ENCODE data around the gene DNAJC13. TPM values are rescaled to one million over a fixed set of nuclear protein-coding genes. Genes with fewer than 3 reads are reported as not detected.

The DNAJC13 gene
- total RNA-seq, 1 donor from 2014 or later = 45.0 TPM

DNA sequence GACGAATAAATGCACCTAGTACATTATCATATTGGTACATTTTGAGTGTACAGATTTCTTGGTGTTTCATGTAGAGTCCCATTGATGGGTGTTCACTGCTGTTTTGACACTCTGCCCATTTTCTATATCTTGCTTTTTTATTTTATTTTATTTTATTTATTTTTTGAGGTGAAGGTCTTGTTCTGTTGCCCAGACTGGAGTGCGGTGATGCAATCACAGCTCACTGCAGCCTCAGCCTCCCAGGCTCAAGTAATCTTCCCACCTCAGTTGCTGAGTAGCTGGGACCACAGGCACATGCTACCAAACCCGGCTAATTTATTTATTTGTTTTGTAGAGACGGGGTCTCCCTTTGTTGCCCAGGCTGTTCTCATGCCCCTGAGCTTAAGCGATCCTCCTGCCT is 44.2 kb downstream of the DNAJC13 start:
- no peaks in the 10 kb centered on the region for H3K9me3 ChIP-seq
- H3K4me3 ChIP-seq = no peak overlapping the region
- no peak overlapping the region for H3K27ac ChIP-seq
- DNase-seq (no peak), ATAC-seq (no peak)
- TF ChIP-seq, protein P1, sequence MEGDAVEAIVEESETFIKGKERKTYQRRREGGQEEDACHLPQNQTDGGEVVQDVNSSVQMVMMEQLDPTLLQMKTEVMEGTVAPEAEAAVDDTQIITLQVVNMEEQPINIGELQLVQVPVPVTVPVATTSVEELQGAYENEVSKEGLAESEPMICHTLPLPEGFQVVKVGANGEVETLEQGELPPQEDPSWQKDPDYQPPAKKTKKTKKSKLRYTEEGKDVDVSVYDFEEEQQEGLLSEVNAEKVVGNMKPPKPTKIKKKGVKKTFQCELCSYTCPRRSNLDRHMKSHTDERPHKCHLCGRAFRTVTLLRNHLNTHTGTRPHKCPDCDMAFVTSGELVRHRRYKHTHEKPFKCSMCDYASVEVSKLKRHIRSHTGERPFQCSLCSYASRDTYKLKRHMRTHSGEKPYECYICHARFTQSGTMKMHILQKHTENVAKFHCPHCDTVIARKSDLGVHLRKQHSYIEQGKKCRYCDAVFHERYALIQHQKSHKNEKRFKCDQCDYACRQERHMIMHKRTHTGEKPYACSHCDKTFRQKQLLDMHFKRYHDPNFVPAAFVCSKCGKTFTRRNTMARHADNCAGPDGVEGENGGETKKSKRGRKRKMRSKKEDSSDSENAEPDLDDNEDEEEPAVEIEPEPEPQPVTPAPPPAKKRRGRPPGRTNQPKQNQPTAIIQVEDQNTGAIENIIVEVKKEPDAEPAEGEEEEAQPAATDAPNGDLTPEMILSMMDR (IDR thresholded peaks at IDR 0.05) = no peak
- H3K4me1 ChIP-seq = no peaks in the 10 kb centered on the region
- H3K36me3 ChIP-seq = peaks cover 84% of the 10 kb centered on the region
- H3K27me3 ChIP-seq (ENCODE audit: low read depth) = no peaks in the 10 kb centered on the region
- intact Hi-C loops (cut with DNase I) = no loop called here

DNA sequence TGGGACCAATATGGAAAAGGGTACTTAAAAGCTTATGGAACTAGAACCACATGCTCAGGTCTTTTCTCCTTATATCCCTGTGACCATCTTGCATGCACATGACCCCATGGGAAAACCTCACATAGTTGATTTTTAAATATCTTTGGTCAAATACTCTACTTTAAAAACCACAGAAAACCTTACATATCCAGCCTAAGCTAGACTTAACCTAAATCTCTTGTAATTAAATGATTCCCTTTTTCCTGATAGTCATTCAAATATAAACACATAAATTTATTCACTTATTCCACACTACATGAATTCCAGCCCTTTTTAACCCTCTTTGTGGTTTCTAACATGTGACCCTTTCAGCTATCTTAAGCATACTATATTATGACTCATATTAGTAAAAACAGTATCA is 46.8 kb downstream of the DNAJC13 start:
- Histone ChIP-seq H3K27me3 (ENCODE audit: low read depth) (no peaks in the 10 kb centered on the region), H3K4me3 (no peak overlapping the region), H3K36me3 (peaks cover 81% of the 10 kb centered on the region), H3K27ac (no peak overlapping the region), H3K9me3 (no peaks in the 10 kb centered on the region), H3K4me1 (no peaks in the 10 kb centered on the region)
- no peak for ATAC-seq
- intact Hi-C loops (cut with DNase I) = no loop called here
- no peak for DNase-seq
- TF ChIP-seq, protein P1 (IDR thresholded peaks at IDR 0.05) = no peak

DNA sequence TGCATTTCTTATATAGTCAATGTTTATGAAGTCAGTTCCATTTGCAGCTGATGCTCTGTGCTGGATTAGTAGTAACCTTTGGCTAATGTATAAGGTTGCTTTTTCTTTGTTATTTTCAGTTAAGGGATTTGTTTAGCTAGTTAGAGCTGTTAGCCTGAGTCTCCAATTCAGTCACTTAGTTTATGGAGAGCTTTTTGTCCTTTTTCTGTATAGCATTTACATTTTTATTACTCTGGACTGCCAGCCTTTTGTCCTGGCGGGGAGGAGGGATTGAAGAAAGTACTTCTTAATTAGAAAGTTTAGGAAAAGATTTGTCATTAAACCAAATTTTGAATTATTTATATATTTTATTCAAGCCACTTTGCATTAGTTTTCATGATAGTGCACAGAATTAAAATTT is 52.0 kb downstream of the DNAJC13 start:
- TF ChIP-seq, protein P1 (IDR thresholded peaks at IDR 0.05) = no peak
- Histone ChIP-seq H3K27me3 (ENCODE audit: low read depth) (no peaks in the 10 kb centered on the region), H3K27ac (no peak overlapping the region), H3K4me1 (no peaks in the 10 kb centered on the region), H3K36me3 (peaks cover 68% of the 10 kb centered on the region), H3K9me3 (no peaks in the 10 kb centered on the region), H3K4me3 (no peak overlapping the region)
- intact Hi-C loops (cut with DNase I) = no loop called here
- no peak for DNase-seq
- no peak for ATAC-seq

DNA sequence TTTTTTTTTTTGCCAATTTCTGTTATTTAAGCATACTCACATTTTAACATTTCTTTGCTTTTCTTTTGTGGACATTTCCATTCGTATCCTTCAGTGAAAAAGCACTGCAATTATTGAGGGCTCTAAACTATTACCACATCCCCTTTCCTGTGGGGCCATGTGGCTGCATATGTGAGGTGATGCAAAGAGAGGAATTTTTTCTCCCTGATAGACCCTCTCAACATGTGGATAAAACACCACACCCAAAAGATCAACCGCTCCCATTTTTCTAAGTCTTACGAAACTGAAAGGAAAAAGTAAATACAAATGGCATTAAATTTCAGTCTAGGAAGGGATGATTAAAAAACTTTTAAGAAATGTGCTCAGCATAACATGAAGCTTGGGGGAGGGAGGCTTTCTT is 68.8 kb downstream of the DNAJC13 start:
- ATAC-seq = no peak
- Histone ChIP-seq H3K4me3 (no peak overlapping the region), H3K36me3 (peaks cover 92% of the 10 kb centered on the region), H3K9me3 (no peaks in the 10 kb centered on the region), H3K27me3 (ENCODE audit: low read depth) (no peaks in the 10 kb centered on the region), H3K4me1 (no peaks in the 10 kb centered on the region), H3K27ac (no peak overlapping the region)
- TF ChIP-seq, protein P1 (IDR thresholded peaks at IDR 0.05) = no peak
- DNase-seq = no peak
- intact Hi-C loops (cut with DNase I) = no loop called here

DNA sequence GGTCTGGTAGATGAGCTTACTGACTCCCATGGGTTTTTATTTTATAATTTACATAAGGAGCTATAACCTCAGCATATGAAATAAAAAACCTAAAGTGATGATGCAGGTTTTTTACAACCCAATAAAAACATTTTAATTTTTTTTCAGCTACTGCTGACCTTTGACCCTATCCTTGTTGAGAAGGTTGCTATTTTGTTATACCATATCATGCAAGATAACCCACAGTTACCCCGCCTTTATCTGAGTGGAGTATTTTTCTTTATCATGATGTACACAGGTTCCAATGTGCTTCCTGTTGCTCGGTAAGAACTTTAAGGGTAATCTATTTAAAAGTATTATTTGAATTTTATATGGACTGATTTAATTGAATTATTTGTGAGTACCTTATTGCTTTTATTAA is 70.8 kb downstream of the DNAJC13 start:
- Histone ChIP-seq H3K27ac (no peak overlapping the region), H3K4me3 (no peak overlapping the region)
- ATAC-seq = no peak

More for the DNA sequence above, 70.8 kb downstream of the DNAJC13 start:
- intact Hi-C loops (cut with DNase I) = no loop called here
- no peak for DNase-seq
- TF ChIP-seq, protein P1 (IDR thresholded peaks at IDR 0.05) = no peak
- Histone ChIP-seq H3K36me3 (peaks cover 92% of the 10 kb centered on the region), H3K4me1 (no peaks in the 10 kb centered on the region), H3K9me3 (no peaks in the 10 kb centered on the region), H3K27me3 (ENCODE audit: low read depth) (no peaks in the 10 kb centered on the region)
